Neuronal stem cell (in vitro differentiated cells): ENCODE measurements around the gene PLXNA3.
A peak's percentile ranks its signal among the peaks of the same experiment; 100 is the strongest.

Experiments used
- DNase-seq: peaks from one replicate; pipeline ENCODE4 v3.0.0-alpha.2; 2013; ENCODE audit warnings: low spot score
- H2AFZ ChIP-seq: one replicate; pipeline ENCODE4 v1.6.1; 2013; ENCODE audit warnings: mild to moderate bottlenecking, low read length, inconsistent platforms
- H2AK5ac ChIP-seq: 2 replicates; pipeline ENCODE4 v1.6.1; 2013; ENCODE audit warnings: low read depth, mild to moderate bottlenecking, inconsistent platforms, low read length, moderate library complexity, mixed read lengths
- H2BK120ac ChIP-seq: 2 replicates; pipeline ENCODE4 v1.6.1; 2013; ENCODE audit warnings: low read depth, mild to moderate bottlenecking, inconsistent platforms, low read length, moderate library complexity, mixed read lengths
- H2BK12ac ChIP-seq: one replicate; pipeline ENCODE4 v1.6.1; 2013; ENCODE audit warnings: low read length, inconsistent platforms
- H2BK15ac ChIP-seq: 2 replicates; pipeline ENCODE4 v1.6.1; 2013; ENCODE audit warnings: mild to moderate bottlenecking, low read length, inconsistent platforms, mixed read lengths
- H2BK5ac ChIP-seq: one replicate; pipeline ENCODE4 v1.6.1; 2013; ENCODE audit warnings: inconsistent platforms, mild to moderate bottlenecking, low read length, moderate library complexity
- H3K14ac ChIP-seq: one replicate; pipeline ENCODE4 v1.6.1; 2013; ENCODE audit warnings: low read length, inconsistent platforms
- H3K18ac ChIP-seq: 2 replicates; pipeline ENCODE4 v1.6.1; 2013; ENCODE audit warnings: low read length, inconsistent platforms
- H3K23ac ChIP-seq: 2 replicates; pipeline ENCODE4 v1.6.1; 2013; ENCODE audit warnings: low read depth, mild to moderate bottlenecking, mixed read lengths, low read length, inconsistent platforms; ENCODE audit not compliant: poor library complexity
- H3K27ac ChIP-seq: replicated peaks from 3 replicates; pipeline ENCODE4 v1.5.1; 2013; ENCODE audit warnings: low read length, inconsistent platforms
- H3K27me3 ChIP-seq, 3 experiments: 2 replicates each; pipeline ENCODE4 v1.6.1; 2013; ENCODE audit warnings: low read length in 3 of 3, mild to moderate bottlenecking in 2 of 3, inconsistent platforms in 1 of 3, low read depth in 1 of 3, mixed read lengths in 1 of 3, moderate library complexity in 1 of 3; ENCODE audit not compliant: control insufficient read depth in 3 of 3, insufficient read depth in 3 of 3
- H3K36me3 ChIP-seq, 2 donors: replicated peaks in 1 of 2; 2 replicates each; pipeline ENCODE4 v1.6.1; 2013; ENCODE audit warnings: low read length in 2 of 2; ENCODE audit not compliant: control insufficient read depth in 2 of 2, insufficient read depth in 2 of 2
- H3K4ac ChIP-seq: 2 replicates; pipeline ENCODE4 v1.6.1; 2013; ENCODE audit warnings: inconsistent platforms, mild to moderate bottlenecking, low read length, moderate library complexity
- H3K4me1 ChIP-seq, 2 donors: 1 replicate in 1 of 2; 2 replicates in 1 of 2; pipeline ENCODE4 v1.6.1; 2013; ENCODE audit warnings: low read length in 2 of 2, low read depth in 1 of 2; ENCODE audit not compliant: control insufficient read depth in 2 of 2, insufficient read depth in 1 of 2
- H3K4me2 ChIP-seq: one replicate; pipeline ENCODE4 v1.6.1; 2013; ENCODE audit warnings: mild to moderate bottlenecking, low read length, inconsistent platforms; ENCODE audit not compliant: insufficient read depth, poor library complexity, severe bottlenecking
- H3K4me3 ChIP-seq, 2 donors: 2 replicates each; pipeline ENCODE4 v1.5.1; 2013; ENCODE audit warnings: low read length in 2 of 2, mild to moderate bottlenecking in 2 of 2, inconsistent platforms in 1 of 2, moderate library complexity in 1 of 2
- H3K79me1 ChIP-seq: one replicate; pipeline ENCODE4 v1.6.1; 2013; ENCODE audit warnings: low read depth, mild to moderate bottlenecking, inconsistent platforms, low read length, moderate library complexity
- H3K9ac ChIP-seq: one replicate; pipeline ENCODE4 v1.6.1; 2013; ENCODE audit warnings: mild to moderate bottlenecking, low read depth, low read length, inconsistent platforms; ENCODE audit not compliant: poor library complexity
- H3K9me3 ChIP-seq, 2 donors: replicated peaks in 1 of 2; 2 replicates each; pipeline versions ENCODE3 to v1.6.1; 2013; ENCODE audit warnings: low read length in 2 of 2, mild to moderate bottlenecking in 2 of 2, inconsistent platforms in 1 of 2, low read depth in 1 of 2, mixed read lengths in 1 of 2, moderate library complexity in 1 of 2; ENCODE audit not compliant: control insufficient read depth in 2 of 2, insufficient read depth in 1 of 2
- H4K8ac ChIP-seq: one replicate; pipeline ENCODE4 v1.6.1; 2013; ENCODE audit warnings: low read depth, mild to moderate bottlenecking, inconsistent platforms, low read length, moderate library complexity
- H4K91ac ChIP-seq: one replicate; pipeline ENCODE4 v1.6.1; 2013; ENCODE audit warnings: low read length, low read depth, mild to moderate bottlenecking, inconsistent platforms; ENCODE audit not compliant: poor library complexity
- WGBS, 2 donors: extraction: QIAGEN DNeasy Blood & Tissue Kit; methylation state at CpG; one replicate each; pipeline ENCODE4 v1.1.7; 2013; ENCODE audit warnings: missing lambda C conversion rate in 2 of 2, mixed read lengths in 1 of 2; ENCODE audit not compliant: insufficient read length in 2 of 2, insufficient replicate concordance in 1 of 2; ENCODE audit errors: extremely low coverage in 2 of 2; 5-methylcytosine and 5-hydroxymethylcytosine counted together

PLXNA3 gene

DNA sequence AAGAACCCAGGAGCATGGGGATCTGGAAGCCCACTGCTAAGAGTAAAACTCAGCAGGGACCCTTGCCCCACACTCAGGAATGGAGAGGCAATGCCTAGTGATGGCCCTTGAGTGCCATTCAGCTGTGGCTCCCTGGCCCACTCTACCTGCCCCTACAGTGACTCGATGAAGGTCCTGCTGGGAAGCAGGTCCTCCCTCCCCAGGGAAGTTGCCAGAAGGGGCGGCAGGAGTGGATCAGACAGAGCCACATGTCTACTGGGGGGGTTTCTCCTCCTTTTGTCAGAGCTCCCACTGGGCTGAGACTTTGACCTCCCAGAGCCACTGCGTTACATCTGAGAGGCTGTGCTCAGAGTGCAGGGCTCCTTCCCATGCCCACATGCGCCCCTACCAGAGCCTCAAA lies 31.1 kb downstream of the PLXNA3 start:
- Histone ChIP-seq H2AK5ac (no peak overlapping the region), H3K27ac (no peak overlapping the region), H3K4me1 (peaks cover 0 to 4% of the 10 kb centered on the region in 2 donors), H3K4me2 (no peak overlapping the region), H3K4ac (no peak overlapping the region), H2BK120ac (no peak overlapping the region), H4K91ac (no peak overlapping the region), H3K27me3 (no peaks in the 10 kb centered on the region), H3K23ac (no peak overlapping the region), H3K9ac (no peak overlapping the region), H2AFZ (no peak overlapping the region), H3K36me3 (peaks cover 3 to 8% of the 10 kb centered on the region in 2 donors), H3K4me3 (peak overlapping the region in 1 of 2 donors; percentile 6), H3K14ac (no peak overlapping the region), H3K18ac (no peak overlapping the region), H4K8ac (no peak overlapping the region), H2BK15ac (no peak overlapping the region), H3K79me1 (peaks cover 7% of the 10 kb centered on the region), H2BK12ac (no peak overlapping the region), H3K9me3 (no peaks in the 10 kb centered on the region), H2BK5ac (no peak overlapping the region)
- no CpG with 5 or more reads among the region's 4 CpGs for WGBS, 2 donors
- no peak for DNase-seq

DNA sequence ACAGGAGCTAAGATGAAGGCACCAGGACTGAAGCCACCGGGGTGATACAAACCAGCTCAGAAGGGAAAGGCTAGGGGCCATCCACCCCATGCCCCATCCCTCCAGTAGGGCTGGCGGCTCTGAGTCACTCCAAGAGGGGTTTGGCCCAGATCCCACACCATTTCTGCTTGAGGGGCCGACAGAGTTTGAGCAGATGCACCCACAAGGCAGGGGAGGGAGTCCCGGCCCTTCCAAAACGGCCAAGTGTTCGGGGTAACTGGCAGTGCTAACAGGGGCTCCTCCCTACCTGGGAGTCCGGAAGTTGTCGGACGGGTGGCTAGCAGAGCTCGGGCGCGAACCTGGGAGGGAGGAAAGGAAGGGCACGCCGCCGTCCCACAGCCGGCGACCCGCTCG lies 31.9 kb downstream of the PLXNA3 start:
- peak overlapping the region; percentile 80 for H3K4me2 ChIP-seq
- no peak overlapping the region for H2BK5ac ChIP-seq
- H2BK15ac ChIP-seq = no peak overlapping the region

DNA sequence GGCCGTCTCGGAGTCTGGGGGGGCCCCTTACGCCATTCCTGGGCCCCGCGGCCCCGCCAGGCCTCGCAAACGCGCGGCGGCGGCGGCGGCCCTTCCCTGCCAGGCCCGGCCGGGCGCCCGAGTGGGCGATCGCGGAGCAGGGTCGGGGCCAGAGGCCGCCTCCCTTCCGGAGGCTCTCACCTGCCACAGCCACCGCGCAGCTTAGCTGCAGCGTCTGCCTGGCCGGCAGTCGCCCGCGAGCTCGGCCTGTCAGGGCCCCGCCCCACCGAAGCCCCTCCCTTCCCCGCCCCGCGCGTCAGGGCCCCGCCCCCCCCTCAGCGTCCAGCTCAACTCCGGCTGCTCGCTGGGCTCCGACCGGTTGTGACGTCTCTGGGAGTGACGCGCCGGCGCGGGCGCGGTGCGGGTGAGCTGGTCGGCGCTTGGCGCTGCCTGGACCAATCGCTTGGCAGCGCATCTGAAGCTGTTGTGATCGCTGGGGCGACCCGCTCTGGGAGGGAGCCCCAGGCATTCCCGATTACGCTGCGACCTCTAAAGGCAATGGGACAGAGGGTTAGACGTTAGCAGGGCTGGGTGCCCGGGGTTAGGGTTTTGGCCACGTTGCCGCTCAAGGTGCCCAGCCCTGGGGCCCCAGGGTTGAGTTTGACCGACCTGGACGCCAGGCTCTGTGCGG lies 32.5 kb downstream of the PLXNA3 start, which contains the start of gene SLC10A3:
Gene SLC10A3, minus strand, starts transcription at position 216 of the 670 bp plus-strand sequence. CDS start 1,689 bp downstream, outside the sequence.
- Histone ChIP-seq H3K9me3 (no peaks in the 10 kb centered on the region), H3K36me3 (peaks cover 0 to 8% of the 10 kb centered on the region in 2 donors), H3K4me2 (peak within 1 kb of the TSS; percentile 80), H2AFZ (peak within 1 kb of the TSS; percentile 87), H3K23ac (no peak within 1 kb of the TSS), H3K14ac (peak within 1 kb of the TSS; percentile 38), H2BK12ac (no peak within 1 kb of the TSS), H2AK5ac (no peak within 1 kb of the TSS), H3K79me1 (no peaks in the 10 kb centered on the region), H3K18ac (peak within 1 kb of the TSS; percentile 83), H3K27me3 (no peaks in the 10 kb centered on the region), H3K9ac (peak within 1 kb of the TSS; percentile 63), H4K91ac (no peak within 1 kb of the TSS), H3K4ac (no peak within 1 kb of the TSS), H3K4me1 (peaks cover 0 to 4% of the 10 kb centered on the region in 2 donors), H3K4me3 (peak within 1 kb of the TSS; percentile 57 to 84), H3K27ac (peak within 1 kb of the TSS; percentile 70), H2BK5ac (no peak within 1 kb of the TSS), H2BK120ac (no peak within 1 kb of the TSS), H4K8ac (no peak within 1 kb of the TSS), H2BK15ac (no peak within 1 kb of the TSS)
- WGBS, 2 donors = no CpG with 5 or more reads among the region's 71 CpGs
- peak; percentile 86 for DNase-seq

More for the DNA sequence above, 31.9 kb downstream of the PLXNA3 start:
- Histone ChIP-seq H3K4me3 (peak overlapping the region; percentile 57 to 77), H4K91ac (no peak overlapping the region), H2AFZ (peak overlapping the region; percentile 70), H4K8ac (no peak overlapping the region), H3K18ac (peak overlapping the region; percentile 71), H3K79me1 (peaks cover 4% of the 10 kb centered on the region), H2BK12ac (no peak overlapping the region), H3K36me3 (peaks cover under 1 to 8% of the 10 kb centered on the region in 2 donors), H3K4me1 (peaks cover 0 to 4% of the 10 kb centered on the region in 2 donors), H3K9me3 (no peaks in the 10 kb centered on the region), H2AK5ac (no peak overlapping the region), H3K23ac (no peak overlapping the region), H3K9ac (peak overlapping the region; percentile 63), H3K27me3 (no peaks in the 10 kb centered on the region), H3K4ac (no peak overlapping the region), H3K27ac (no peak overlapping the region), H2BK120ac (no peak overlapping the region), H3K14ac (no peak overlapping the region)
- no peak for DNase-seq
- WGBS, 2 donors = no CpG with 5 or more reads among the region's 19 CpGs

DNA sequence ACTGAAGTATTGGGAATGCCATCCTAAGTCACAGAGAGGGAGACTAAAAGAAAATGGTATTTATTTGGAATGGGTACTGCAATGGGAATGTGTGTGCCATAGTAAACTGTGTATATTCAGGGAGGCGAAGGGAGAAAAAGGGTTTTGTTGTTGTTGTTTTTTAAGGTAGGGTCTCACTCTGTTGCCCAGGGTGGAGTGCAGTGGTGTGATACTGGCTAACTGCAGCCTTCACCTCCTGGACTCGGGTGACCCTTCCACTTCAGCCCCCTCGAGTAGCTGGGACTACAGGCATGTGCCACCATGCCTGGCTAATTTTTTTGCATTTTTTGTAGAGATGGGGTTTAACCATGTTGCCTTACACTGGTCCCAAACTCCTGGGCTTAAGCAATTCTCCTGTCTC lies 36.6 kb downstream of the PLXNA3 start:
- no peak for DNase-seq
- no peak overlapping the region for H3K14ac ChIP-seq
- H3K4me3 ChIP-seq = no peak overlapping the region
- no peak overlapping the region for H2BK15ac ChIP-seq
- H3K36me3 ChIP-seq = no peaks in the 10 kb centered on the region
- no peak overlapping the region for H4K8ac ChIP-seq
- WGBS, 2 donors = no CpG with 5 or more reads among the region's 3 CpGs
- H2BK5ac ChIP-seq = no peak overlapping the region
- H3K23ac ChIP-seq = no peak overlapping the region
- no peaks in the 10 kb centered on the region for H3K9me3 ChIP-seq
- H3K9ac ChIP-seq = no peak overlapping the region
- H2BK120ac ChIP-seq = no peak overlapping the region
- no peaks in the 10 kb centered on the region for H3K27me3 ChIP-seq
- no peaks in the 10 kb centered on the region for H3K79me1 ChIP-seq
- no peak overlapping the region for H4K91ac ChIP-seq
- H2BK12ac ChIP-seq = no peak overlapping the region
- no peak overlapping the region for H2AK5ac ChIP-seq
- no peak overlapping the region for H2AFZ ChIP-seq
- H3K27ac ChIP-seq = no peak overlapping the region
- peaks cover 0 to 1% of the 10 kb centered on the region in 2 donors for H3K4me1 ChIP-seq
- no peak overlapping the region for H3K4me2 ChIP-seq
- no peak overlapping the region for H3K4ac ChIP-seq
- no peak overlapping the region for H3K18ac ChIP-seq
